Liver (tissue), 3 donors: Measurements from ENCODE around the gene MED4.
A peak's percentile ranks its signal among the peaks of the same experiment; 100 is the strongest.

Source experiments
- ATF3 ChIP-seq: IDR thresholded peaks from 2 replicates; pipeline ENCODE4 v1.6.1; 2016; ENCODE audit warnings: antibody characterized with exemption
- CTCF ChIP-seq: fragments of 150-350 bp; IDR thresholded peaks from 2 replicates; pipeline ENCODE4 v1.5.1; 2017; ENCODE audit warnings: improper control_type of control experiment, low read depth, low read length; ENCODE audit not compliant: missing input control
- EGR1 ChIP-seq, 2 donors: IDR thresholded peaks; 2 replicates each; pipeline ENCODE4 v1.6.1; 2016 to 2018; ENCODE audit warnings: antibody characterized with exemption in 2 of 2, low read depth in 2 of 2
- FOXA2 ChIP-seq: IDR thresholded peaks from 2 replicates; pipeline ENCODE4 v1.6.1; 2016; ENCODE audit warnings: antibody characterized with exemption
- HNF4A ChIP-seq, 2 donors: conservative IDR thresholded peaks; 2 replicates each; pipeline ENCODE4 v1.6.1; 2016; ENCODE audit warnings: antibody characterized with exemption in 2 of 2, mild to moderate bottlenecking in 2 of 2
- JUND ChIP-seq, 2 donors: IDR thresholded peaks; 2 replicates each; pipeline ENCODE4 v1.6.1; 2016; ENCODE audit warnings: antibody characterized with exemption in 2 of 2
- MAX ChIP-seq: IDR thresholded peaks from 2 replicates; pipeline ENCODE4 v1.6.1; 2016; ENCODE audit warnings: antibody characterized with exemption
- NR2F2 ChIP-seq: IDR thresholded peaks from 2 replicates; pipeline ENCODE4 v1.6.1; 2016; ENCODE audit warnings: antibody characterized with exemption
- RAD21 ChIP-seq, 2 donors: IDR thresholded peaks; 2 replicates each; pipeline ENCODE4 v1.6.1; 2016; ENCODE audit warnings: antibody characterized with exemption in 2 of 2, mild to moderate bottlenecking in 2 of 2
- REST ChIP-seq: IDR thresholded peaks from 2 replicates; pipeline ENCODE4 v1.6.1; 2016; ENCODE audit warnings: antibody characterized with exemption, mild to moderate bottlenecking
- SP1 ChIP-seq: IDR thresholded peaks from 2 replicates; pipeline ENCODE4 v1.6.1; 2018; ENCODE audit warnings: antibody characterized with exemption, mild to moderate bottlenecking
- TAF1 ChIP-seq: conservative IDR thresholded peaks from 2 replicates; pipeline ENCODE4 v1.6.1; 2016; ENCODE audit warnings: antibody characterized with exemption, mild to moderate bottlenecking
- donor health status: healthy.
- donor health status: healthy.

- TF ChIP-seq CTCF = no peak
- TF ChIP-seq TAF1 = peak; percentile 30
- TF ChIP-seq REST = peak; percentile 43
- TF ChIP-seq ATF3 = peak; percentile 58
- TF ChIP-seq SP1 = peak; percentile 93
- TF ChIP-seq MAX = peak; percentile 48
- TF ChIP-seq EGR1 (IDR thresholded peaks at IDR 0.05; ENCODE audit: low read depth in 2 of 2) = no peak
- peak; percentile 76 to 84 for TF ChIP-seq HNF4A (conservative IDR thresholded peaks at IDR 0.05)
- TF ChIP-seq JUND (IDR thresholded peaks at IDR 0.05) = peak; percentile 23 to 54
- no peak for TF ChIP-seq NR2F2
- TF ChIP-seq FOXA2 = no peak
- peak; percentile 33 to 36 for TF ChIP-seq RAD21 (IDR thresholded peaks at IDR 0.05)
These were observed 1.8 kb upstream of the MED4 start for GRCh38 chr13:48096670-48097069.
